ENCODE results near the gene SHROOM3.

Gene SHROOM3

DNA sequence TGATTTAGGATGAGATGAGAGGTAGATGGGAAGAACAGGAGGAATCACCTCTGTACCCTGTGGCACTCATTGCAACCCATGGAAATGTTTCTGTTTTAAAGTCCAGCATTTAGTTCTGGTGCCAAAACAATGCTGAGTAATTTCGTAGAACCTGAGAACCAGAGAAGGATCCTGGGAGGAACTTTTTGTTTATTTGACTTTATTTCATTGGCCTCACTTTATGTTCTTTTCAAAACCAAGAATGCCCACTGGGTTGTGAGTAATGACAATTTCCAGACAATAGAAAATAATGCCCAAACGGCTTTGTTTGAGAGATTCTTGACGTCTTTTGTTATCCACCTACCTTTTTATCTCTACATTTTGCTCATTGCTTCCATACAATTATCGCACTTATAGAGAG is 111.3 kb downstream of the SHROOM3 start:
- in situ Hi-C loops (cut with MboI; ENCODE audit: low sequenced_read_pairs, unreplicated experiment) = no loop called here
- DNase-seq (ENCODE audit: low spot score) = no peak
- TF ChIP-seq, protein P1, sequence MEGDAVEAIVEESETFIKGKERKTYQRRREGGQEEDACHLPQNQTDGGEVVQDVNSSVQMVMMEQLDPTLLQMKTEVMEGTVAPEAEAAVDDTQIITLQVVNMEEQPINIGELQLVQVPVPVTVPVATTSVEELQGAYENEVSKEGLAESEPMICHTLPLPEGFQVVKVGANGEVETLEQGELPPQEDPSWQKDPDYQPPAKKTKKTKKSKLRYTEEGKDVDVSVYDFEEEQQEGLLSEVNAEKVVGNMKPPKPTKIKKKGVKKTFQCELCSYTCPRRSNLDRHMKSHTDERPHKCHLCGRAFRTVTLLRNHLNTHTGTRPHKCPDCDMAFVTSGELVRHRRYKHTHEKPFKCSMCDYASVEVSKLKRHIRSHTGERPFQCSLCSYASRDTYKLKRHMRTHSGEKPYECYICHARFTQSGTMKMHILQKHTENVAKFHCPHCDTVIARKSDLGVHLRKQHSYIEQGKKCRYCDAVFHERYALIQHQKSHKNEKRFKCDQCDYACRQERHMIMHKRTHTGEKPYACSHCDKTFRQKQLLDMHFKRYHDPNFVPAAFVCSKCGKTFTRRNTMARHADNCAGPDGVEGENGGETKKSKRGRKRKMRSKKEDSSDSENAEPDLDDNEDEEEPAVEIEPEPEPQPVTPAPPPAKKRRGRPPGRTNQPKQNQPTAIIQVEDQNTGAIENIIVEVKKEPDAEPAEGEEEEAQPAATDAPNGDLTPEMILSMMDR (IDR thresholded peaks at IDR 0.05; ENCODE audit: borderline replicate concordance, control extremely low read depth, extremely low read depth, insufficient read depth, missing control alignments) = no peak

DNA sequence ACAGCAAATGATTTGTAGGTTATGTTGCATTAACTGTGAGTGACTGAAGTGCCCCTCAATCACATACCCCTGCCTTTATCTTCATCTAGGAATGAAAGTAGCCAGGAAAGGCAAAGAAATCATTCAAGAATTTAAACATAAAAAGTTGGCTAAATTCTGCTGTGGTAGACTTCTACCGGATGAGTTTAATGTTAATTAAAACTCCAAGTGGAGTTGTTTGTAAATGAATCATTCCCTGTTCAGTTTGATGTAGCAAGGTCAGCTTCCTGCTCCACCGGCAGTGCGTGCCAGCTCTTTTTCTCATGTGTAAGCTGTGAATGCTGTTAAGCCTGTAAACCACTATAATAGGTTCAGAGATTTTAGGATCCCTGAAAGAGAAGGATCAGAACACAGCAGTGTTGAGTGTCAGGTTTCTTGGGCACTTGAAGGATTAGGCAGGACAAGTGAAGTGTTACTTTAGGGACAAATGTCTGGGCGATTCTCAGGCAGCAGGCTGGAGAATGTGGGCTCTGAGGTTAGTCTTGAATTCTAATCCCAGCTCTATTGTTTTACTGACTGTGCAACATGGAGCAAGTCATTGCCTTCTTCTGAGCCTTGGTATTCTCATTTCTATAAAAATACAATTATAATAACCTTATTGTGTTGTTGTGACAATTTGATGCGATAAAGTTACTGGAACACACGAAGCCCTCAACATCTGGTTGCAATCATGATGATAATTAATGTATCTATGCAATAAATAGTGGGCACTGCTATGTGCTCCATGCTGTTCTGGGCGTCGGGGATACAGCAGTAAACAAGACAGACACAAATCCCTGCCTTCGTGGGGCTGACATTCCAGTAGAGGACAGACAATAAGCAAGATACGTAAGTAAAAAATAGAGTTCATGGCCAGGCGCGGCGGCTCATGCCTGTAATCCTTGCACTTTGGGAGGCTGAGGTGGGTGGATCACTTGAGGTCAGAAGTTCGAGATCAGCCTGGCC is 112.0 kb downstream of the SHROOM3 start:
- TF ChIP-seq, protein P1 (IDR thresholded peaks at IDR 0.05; ENCODE audit: borderline replicate concordance, control extremely low read depth, extremely low read depth, insufficient read depth, missing control alignments) = no peak
- no peak for DNase-seq (ENCODE audit: low spot score)
- in situ Hi-C loops (cut with MboI; ENCODE audit: low sequenced_read_pairs, unreplicated experiment) = no loop called here

DNA sequence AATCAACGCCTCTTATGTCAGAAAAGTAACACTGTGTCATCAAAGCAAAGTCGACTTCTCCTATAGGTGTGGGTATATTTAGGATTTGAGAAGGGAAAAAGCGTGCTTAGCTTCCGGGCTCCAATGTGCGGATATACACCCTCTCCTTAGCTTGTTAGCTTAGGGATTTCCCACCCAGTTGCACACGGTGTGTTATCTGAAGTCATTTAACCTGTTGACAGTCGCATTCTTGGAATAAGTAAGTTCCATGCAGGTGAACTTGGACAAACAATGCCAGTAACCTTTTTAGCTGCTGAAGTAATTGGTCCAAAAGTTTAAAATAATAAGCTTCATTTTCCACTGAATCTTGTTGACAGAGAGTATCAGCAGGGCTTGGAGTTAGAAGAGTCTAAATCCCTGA is 113.7 kb downstream of the SHROOM3 start:
- DNase-seq (ENCODE audit: low spot score) = no peak
- in situ Hi-C loops (cut with MboI; ENCODE audit: low sequenced_read_pairs, unreplicated experiment) = no loop called here
- TF ChIP-seq, protein P1 (IDR thresholded peaks at IDR 0.05; ENCODE audit: borderline replicate concordance, control extremely low read depth, extremely low read depth, insufficient read depth, missing control alignments) = no peak

DNA sequence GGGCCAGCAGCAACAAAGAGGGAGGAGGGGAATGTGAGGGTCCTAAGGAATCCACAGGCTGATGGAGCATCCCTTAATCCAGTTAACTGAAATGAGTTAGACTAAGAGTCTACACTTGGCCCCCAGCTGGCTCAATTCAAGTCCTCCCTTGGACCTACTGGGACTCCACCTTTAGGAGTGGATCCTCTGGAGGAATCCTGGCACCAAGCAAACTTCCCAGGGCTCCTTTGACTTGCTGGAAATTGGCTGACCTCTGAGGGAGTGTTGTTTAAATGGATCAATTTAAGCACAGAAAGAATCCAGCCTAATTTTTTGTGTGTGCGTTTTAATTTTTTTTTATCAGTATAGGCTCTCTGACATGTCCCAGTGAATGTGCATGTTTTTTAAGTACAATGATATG is 114.7 kb downstream of the SHROOM3 start:
- TF ChIP-seq, protein P1 (IDR thresholded peaks at IDR 0.05; ENCODE audit: borderline replicate concordance, control extremely low read depth, extremely low read depth, insufficient read depth, missing control alignments) = no peak
- in situ Hi-C loops (cut with MboI; ENCODE audit: low sequenced_read_pairs, unreplicated experiment) = no loop called here
- DNase-seq (ENCODE audit: low spot score) = no peak

DNA sequence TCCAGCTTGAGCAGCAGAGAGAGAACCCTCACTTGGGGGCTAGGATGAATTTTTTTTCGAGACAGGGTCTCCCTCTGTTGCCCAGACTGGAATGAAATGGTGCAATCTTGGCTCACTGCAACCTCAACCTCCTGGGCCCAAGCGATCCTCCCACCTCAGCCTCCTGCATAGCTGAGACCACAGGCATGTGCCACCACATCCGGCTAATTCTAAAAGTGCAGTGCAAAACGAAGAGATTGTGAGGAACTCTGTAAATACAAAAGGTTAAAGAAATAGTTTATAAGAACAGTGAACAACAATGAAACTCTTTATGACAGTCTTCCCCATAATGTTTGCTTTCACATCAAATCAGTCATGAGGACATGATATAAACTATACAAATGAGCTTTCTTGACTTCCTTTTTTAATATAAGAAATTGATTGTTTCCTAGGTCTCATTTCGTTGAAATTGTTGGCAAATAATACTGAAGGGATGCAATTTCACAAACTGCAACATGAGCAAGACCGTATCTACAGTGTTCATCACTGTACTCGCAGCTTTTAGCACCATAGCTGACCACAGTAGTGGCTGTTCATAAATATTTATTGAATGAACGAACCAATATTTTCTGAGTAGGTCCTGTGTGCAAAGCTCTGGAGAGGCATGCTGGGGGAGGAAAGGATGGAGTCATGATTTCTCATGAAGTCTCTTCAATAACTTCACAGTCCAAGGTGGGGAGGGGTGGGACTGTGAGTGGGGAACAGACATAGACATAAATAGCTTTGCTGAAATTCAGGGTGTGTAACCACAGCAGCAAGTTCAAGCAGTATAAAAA is 116.1 kb downstream of the SHROOM3 start:
- DNase-seq (ENCODE audit: low spot score) = no peak
- TF ChIP-seq, protein P1 (IDR thresholded peaks at IDR 0.05; ENCODE audit: borderline replicate concordance, control extremely low read depth, extremely low read depth, insufficient read depth, missing control alignments) = no peak
- in situ Hi-C loops (cut with MboI; ENCODE audit: low sequenced_read_pairs, unreplicated experiment) = no loop called here

DNA sequence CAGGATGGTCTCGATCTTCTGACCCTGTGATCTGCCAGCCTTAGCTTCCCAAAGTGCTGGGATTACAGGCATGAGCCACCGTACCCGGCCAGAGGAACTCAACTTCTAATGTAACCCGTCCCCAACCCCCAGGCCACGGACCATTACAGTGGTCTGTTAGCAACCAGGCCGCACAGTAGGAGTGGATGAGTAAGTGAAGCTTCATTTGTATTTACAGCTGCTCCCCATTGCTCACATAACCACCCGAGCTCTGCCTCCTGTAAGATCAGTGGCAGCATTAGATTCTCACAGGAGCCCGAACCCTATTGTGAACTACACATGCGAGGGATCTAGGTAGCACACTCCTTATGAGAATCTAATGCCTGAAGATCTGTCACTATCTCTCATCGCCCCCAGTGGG is 119.6 kb downstream of the SHROOM3 start:
- TF ChIP-seq, protein P1 (IDR thresholded peaks at IDR 0.05; ENCODE audit: borderline replicate concordance, control extremely low read depth, extremely low read depth, insufficient read depth, missing control alignments) = no peak
- in situ Hi-C loops (cut with MboI; ENCODE audit: low sequenced_read_pairs, unreplicated experiment) = no loop called here
- no peak for DNase-seq (ENCODE audit: low spot score)

Data from GM13976 (cell line).